T-cell (primary cell): ENCODE results near the gene STRIT1. TPM values are rescaled to one million over a fixed set of nuclear protein-coding genes. Genes with fewer than 3 reads are reported as not detected.

Experiments used
- ATAC-seq, 4 experiments: fragments of 200-7000 bp in 3 of 4; fragments of 150-1000 bp in 1 of 4; cut with Tn5 transposase; replicated peaks in 1 of 4; 1 replicate in 3 of 4; 2 replicates in 1 of 4; pipeline ENCODE4 v1.10.0; 2021; ENCODE audit warnings: moderate library complexity in 3 of 4, mild to moderate bottlenecking in 2 of 4, moderate number of reproducible peaks in 1 of 4
- CTCF ChIA-PET, 2 donors: fragments of 300-600 bp; sonication (Branson Sonifier 250); formaldehyde crosslinking; loops; one replicate each; lab custom pipeline; 2022; ENCODE audit warnings: antibody characterized with exemption in 2 of 2; lab: Charles Lee
- POLR2A ChIA-PET, 2 donors: fragments of 300-600 bp; sonication (Branson Sonifier 250); formaldehyde crosslinking; loops; one replicate each; lab custom pipeline; 2022; ENCODE audit warnings: antibody characterized with exemption in 2 of 2; lab: Charles Lee
- DNase-seq, 35 experiments: peaks; one replicate each; pipeline versions ENCODE4 v3.0.0 to v3.0.0-alpha.2; 2013 to 2023
- H3K27ac ChIP-seq: one replicate; pipeline ENCODE4 v1.5.1; 2013; ENCODE audit warnings: low read length
- H3K27me3 ChIP-seq, 2 experiments: replicated peaks in 1 of 2; 1 replicate in 1 of 2; 2 replicates in 1 of 2; pipeline versions ENCODE4 v1.6.1 to v1.7.0; 2013; ENCODE audit warnings: low read length in 1 of 2, mixed read lengths in 1 of 2; ENCODE audit not compliant: control insufficient read depth in 2 of 2, insufficient read depth in 2 of 2; ENCODE audit errors: extremely low read depth in 1 of 2
- H3K36me3 ChIP-seq, 2 donors: 1 replicate in 1 of 2; 2 replicates in 1 of 2; pipeline versions ENCODE4 v1.6.1 to v1.7.0; 2013; ENCODE audit warnings: low read length in 1 of 2; ENCODE audit not compliant: control insufficient read depth in 2 of 2, insufficient read depth in 1 of 2; ENCODE audit errors: extremely low read depth in 1 of 2
- H3K4me1 ChIP-seq, 2 experiments: 1 replicate in 1 of 2; 2 replicates in 1 of 2; pipeline versions ENCODE4 v1.6.1 to v1.7.0; 2013; ENCODE audit warnings: low read length in 2 of 2, mixed read lengths in 1 of 2; ENCODE audit not compliant: insufficient read depth in 2 of 2, control insufficient read depth in 1 of 2; ENCODE audit errors: extremely low read depth in 1 of 2
- H3K4me3 ChIP-seq, 2 donors: 1 replicate in 1 of 2; 2 replicates in 1 of 2; pipeline versions ENCODE4 v1.5.1 to v1.7.0; 2013; ENCODE audit warnings: mild to moderate bottlenecking in 2 of 2, low read length in 1 of 2, moderate library complexity in 1 of 2; ENCODE audit not compliant: control insufficient read depth in 1 of 2; ENCODE audit errors: extremely low read depth in 1 of 2
- H3K9me3 ChIP-seq: 2 replicates; pipeline ENCODE4 v1.7.0; 2013
- H3K27ac Mint-ChIP-seq, 2 donors: one replicate each; pipeline ENCODE4 v1.8.0; 2020 to 2021; ENCODE audit warnings: mild to moderate bottlenecking in 2 of 2, mixed read lengths in 2 of 2
- H3K27me3 Mint-ChIP-seq, 2 donors: one replicate each; pipeline ENCODE4 v1.8.0; 2021 to 2022; ENCODE audit warnings: mixed read lengths in 2 of 2
- H3K36me3 Mint-ChIP-seq: one replicate; pipeline ENCODE4 v1.8.0; 2021; ENCODE audit warnings: mixed read lengths
- H3K4me1 Mint-ChIP-seq, 3 donors: one replicate each; pipeline ENCODE4 v1.8.0; 2020 to 2022; ENCODE audit warnings: mixed read lengths in 3 of 3, mild to moderate bottlenecking in 1 of 3
- H3K4me3 Mint-ChIP-seq, 3 donors: one replicate each; pipeline ENCODE4 v1.8.0; 2020 to 2022; ENCODE audit warnings: mild to moderate bottlenecking in 3 of 3, mixed read lengths in 3 of 3, moderate library complexity in 3 of 3
- H3K9me3 Mint-ChIP-seq, 3 donors: one replicate each; pipeline ENCODE4 v1.8.0; 2020 to 2022; ENCODE audit warnings: mixed read lengths in 3 of 3
- WGBS: methylation state at CpG from one replicate; pipeline ENCODE4 v1.1.5; 2013; ENCODE audit warnings: missing lambda C conversion rate; ENCODE audit not compliant: insufficient coverage; 5-methylcytosine and 5-hydroxymethylcytosine counted together
- total RNA-seq, 35 experiments: library from RNA in 6 of 35; stranded (reverse) in 6 of 35; fragments of 120-200 nt in 1 of 35; gene quantifications; one replicate each; pipeline versions ENCODE4 v1.2.1 to v1.2.4 and lab custom pipeline; 2013 to 2026

STRIT1 gene
- total RNA-seq, 5 donors from 2014 or later (not counting 1 experiment from before 2014, with no cell fraction given), result not detected

DNA sequence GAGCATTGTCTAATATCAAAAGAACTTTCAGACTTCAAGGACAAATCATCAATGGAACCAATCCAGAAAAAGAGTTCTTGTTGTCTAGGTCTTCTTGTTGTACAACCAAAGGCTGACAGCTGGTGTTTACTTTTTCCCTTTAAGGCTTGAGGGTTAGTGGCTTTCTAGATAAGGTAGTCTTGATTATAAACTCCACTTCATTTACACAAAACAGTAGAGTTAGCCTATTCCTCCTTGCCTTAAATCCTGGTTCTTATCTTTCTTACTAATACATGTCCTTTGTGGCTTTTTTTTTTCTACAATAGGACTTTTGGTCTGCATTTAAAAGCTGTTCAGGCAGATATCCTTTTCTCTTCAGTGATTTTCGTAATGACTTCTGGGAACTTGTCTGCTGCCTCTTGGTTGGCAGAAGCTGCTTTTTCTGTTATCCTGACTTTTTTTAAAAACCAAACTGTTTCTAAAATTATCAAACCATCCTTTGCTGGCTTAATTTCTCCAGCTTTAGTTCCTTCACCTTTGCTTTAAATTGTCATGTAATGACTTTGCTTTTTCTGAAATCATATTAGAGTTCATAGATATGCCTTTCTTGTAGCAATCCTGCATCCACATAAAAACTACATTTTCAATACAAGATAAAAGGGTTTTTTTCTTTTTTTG is 44.8 kb downstream of the STRIT1 start:
- no peaks in the 10 kb centered on the region for H3K9me3 ChIP-seq
- H3K27me3 Mint-ChIP-seq, result no peaks in the 10 kb centered on the region
- ATAC-seq (no peak), DNase-seq (no peak)
- H3K36me3 ChIP-seq, result no peaks in the 10 kb centered on the region
- H3K9me3 Mint-ChIP-seq, result peaks cover 0 to 7% (median 5%) of the 10 kb centered on the region in 3 donors
- H3K4me1 Mint-ChIP-seq, result no peaks in the 10 kb centered on the region
- H3K36me3 Mint-ChIP-seq, result no peaks in the 10 kb centered on the region
- no peak overlapping the region for H3K4me3 ChIP-seq
- H3K27ac ChIP-seq, result no peak overlapping the region
- H3K4me3 Mint-ChIP-seq, result no peak overlapping the region
- CTCF ChIA-PET, result interaction anchor here in 1 of 2 donors (0.7 kb wide), 1 partner anchor 508 kb away, joined by 3 read pairs; no protein-coding TSS in a partner anchor
- no peaks in the 10 kb centered on the region for H3K27me3 ChIP-seq
- no CpG with 5 or more reads among the region's 1 CpG for WGBS
- no peak overlapping the region for H3K27ac Mint-ChIP-seq
- no peaks in the 10 kb centered on the region for H3K4me1 ChIP-seq
- POLR2A ChIA-PET, result no interaction called here

DNA sequence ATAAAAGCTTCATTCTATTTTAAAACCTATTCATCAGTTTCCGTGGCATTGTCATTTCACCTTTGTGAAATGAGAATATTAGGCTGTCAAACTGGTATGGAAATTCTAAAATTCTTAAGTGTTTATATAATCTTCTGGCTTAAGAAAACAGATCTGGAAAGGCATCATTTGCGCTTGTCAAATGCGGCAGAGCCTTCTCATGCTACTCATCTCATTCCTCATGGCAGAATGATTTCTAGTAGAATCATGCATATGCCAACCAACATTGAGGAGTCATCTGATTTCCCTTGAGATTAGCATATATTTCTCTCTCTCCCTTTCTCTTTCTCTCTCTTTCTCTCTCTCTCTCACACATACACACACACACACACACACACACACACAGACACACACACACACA is 48.8 kb downstream of the STRIT1 start:
- Histone ChIP-seq H3K36me3 (no peaks in the 10 kb centered on the region), H3K9me3 (no peaks in the 10 kb centered on the region), H3K27me3 (peaks cover 0 to 2% of the 10 kb centered on the region in 2 experiments), H3K27ac (no peak overlapping the region), H3K4me1 (no peaks in the 10 kb centered on the region), H3K4me3 (no peak overlapping the region)
- CTCF ChIA-PET, result no interaction called here
- Mint-ChIP-seq H3K36me3 (no peaks in the 10 kb centered on the region), H3K9me3 (peaks cover 0 to 10% (median 7%) of the 10 kb centered on the region in 3 donors), H3K27ac (no peak overlapping the region), H3K4me3 (no peak overlapping the region), H3K4me1 (no peaks in the 10 kb centered on the region), H3K27me3 (no peaks in the 10 kb centered on the region)
- no peak for DNase-seq
- POLR2A ChIA-PET, result no interaction called here
- WGBS, result no CpG with 5 or more reads among the region's 3 CpGs
- ATAC-seq, result no peak

DNA sequence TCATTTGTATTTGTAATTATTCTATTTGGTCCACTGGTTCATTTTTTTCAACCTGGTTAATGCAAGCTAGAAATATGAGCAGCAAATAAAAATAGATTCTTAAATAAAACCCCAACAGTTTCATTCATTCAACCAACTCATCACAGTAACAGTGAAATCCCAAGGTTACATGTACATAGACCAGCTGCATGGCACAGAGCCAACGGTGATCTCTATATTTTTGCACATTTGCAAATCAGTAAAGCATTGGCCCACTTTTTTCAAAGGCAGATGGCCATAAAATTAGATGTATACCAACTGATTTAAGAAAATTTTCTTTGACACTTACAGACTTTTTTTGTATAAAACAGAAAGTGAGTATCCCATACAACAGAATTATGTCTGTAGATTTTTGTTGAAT is 49.3 kb downstream of the STRIT1 start:
- H3K9me3 Mint-ChIP-seq, result peaks cover 0 to 7% (median 5%) of the 10 kb centered on the region in 3 donors
- H3K27me3 Mint-ChIP-seq, result no peaks in the 10 kb centered on the region
- no peaks in the 10 kb centered on the region for H3K36me3 Mint-ChIP-seq
- DNase-seq (no peak), ATAC-seq (no peak)
- WGBS, result no CpG with 5 or more reads among the region's 1 CpG
- ChIA-PET POLR2A (no interaction called here), CTCF (interaction anchor here in 1 of 2 donors (0.5 kb wide), 1 partner anchor 9 kb away, joined by 3 read pairs; no protein-coding TSS in a partner anchor)
- H3K4me1 Mint-ChIP-seq, result no peaks in the 10 kb centered on the region
- Histone ChIP-seq H3K36me3 (no peaks in the 10 kb centered on the region), H3K4me3 (no peak overlapping the region), H3K4me1 (no peaks in the 10 kb centered on the region), H3K27ac (no peak overlapping the region), H3K27me3 (peaks cover 0 to 7% of the 10 kb centered on the region in 2 experiments), H3K9me3 (no peaks in the 10 kb centered on the region)
- no peak overlapping the region for H3K27ac Mint-ChIP-seq
- no peak overlapping the region for H3K4me3 Mint-ChIP-seq

GRCh38 chr3:155243512-155243921 is 50.0 kb downstream of the STRIT1 start:
- Mint-ChIP-seq H3K36me3 (no peaks in the 10 kb centered on the region), H3K9me3 (peaks cover 0 to 7% (median 5%) of the 10 kb centered on the region in 3 donors), H3K4me1 (no peaks in the 10 kb centered on the region), H3K4me3 (no peak overlapping the region), H3K27ac (no peak overlapping the region), H3K27me3 (no peaks in the 10 kb centered on the region)
- ATAC-seq (no peak), DNase-seq (no peak)
- CTCF ChIA-PET, result interaction anchor here in 1 of 2 donors (0.5 kb wide), 1 partner anchor 9 kb away, joined by 3 read pairs; no protein-coding TSS in a partner anchor
- H3K27me3 ChIP-seq, result peaks cover 0 to 7% of the 10 kb centered on the region in 2 experiments
- WGBS, result 60% methylated on average over 2 of the region's 2 CpGs
- H3K4me3 ChIP-seq, result no peak overlapping the region
- POLR2A ChIA-PET, result no interaction called here
- H3K27ac ChIP-seq, result no peak overlapping the region
- no peaks in the 10 kb centered on the region for H3K36me3 ChIP-seq
- H3K9me3 ChIP-seq, result no peaks in the 10 kb centered on the region
- H3K4me1 ChIP-seq, result no peaks in the 10 kb centered on the region

DNA sequence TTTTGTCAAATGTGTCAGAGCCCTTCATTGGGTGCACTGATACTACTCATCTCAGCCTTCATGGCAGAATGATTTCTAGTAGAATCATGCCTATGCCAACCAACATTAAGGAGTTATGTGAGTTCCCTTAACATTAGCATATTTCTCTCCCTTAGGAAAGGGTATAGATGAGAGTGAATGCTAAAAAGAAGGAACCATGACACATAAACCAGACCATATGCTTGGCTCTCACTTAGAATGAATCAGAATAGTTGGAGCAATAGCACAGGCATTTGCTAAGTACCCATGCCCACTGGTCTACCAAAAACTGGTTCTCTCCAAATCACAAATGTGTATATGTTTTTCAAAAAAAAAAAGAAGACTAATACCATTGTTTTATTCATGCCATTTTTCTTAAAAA is 51.1 kb downstream of the STRIT1 start:
- Mint-ChIP-seq H3K27ac (no peak overlapping the region), H3K9me3 (peaks cover 0 to 7% (median 5%) of the 10 kb centered on the region in 3 donors), H3K4me1 (no peaks in the 10 kb centered on the region), H3K36me3 (no peaks in the 10 kb centered on the region), H3K27me3 (no peaks in the 10 kb centered on the region), H3K4me3 (no peak overlapping the region)
- Histone ChIP-seq H3K9me3 (no peaks in the 10 kb centered on the region), H3K27me3 (peaks cover 0 to 7% of the 10 kb centered on the region in 2 experiments), H3K27ac (no peak overlapping the region), H3K4me1 (no peaks in the 10 kb centered on the region), H3K36me3 (no peaks in the 10 kb centered on the region), H3K4me3 (no peak overlapping the region)
- DNase-seq (no peak), ATAC-seq (no peak)
- POLR2A ChIA-PET, result no interaction called here
- CTCF ChIA-PET, result no interaction called here

- no peak for DNase-seq
- Mint-ChIP-seq H3K9me3 (peaks cover 0 to 7% (median 5%) of the 10 kb centered on the region in 3 donors), H3K4me1 (no peaks in the 10 kb centered on the region), H3K36me3 (no peaks in the 10 kb centered on the region), H3K4me3 (no peak overlapping the region), H3K27ac (no peak overlapping the region), H3K27me3 (no peaks in the 10 kb centered on the region)
- ATAC-seq, result no peak
- ChIA-PET CTCF (no interaction called here), POLR2A (no interaction called here)
- no peak overlapping the region for H3K27ac ChIP-seq
- H3K36me3 ChIP-seq, result no peaks in the 10 kb centered on the region
- H3K4me3 ChIP-seq, result no peak overlapping the region
- peaks cover 0 to 7% of the 10 kb centered on the region in 2 experiments for H3K27me3 ChIP-seq
- WGBS, result 91% methylated on average over 2 of the region's 4 CpGs
- no peaks in the 10 kb centered on the region for H3K4me1 ChIP-seq
- H3K9me3 ChIP-seq, result no peaks in the 10 kb centered on the region
These were observed 51.9 kb downstream of the STRIT1 start for GRCh38 chr3:155241579-155241978.
